K562 (cell line): ENCODE data around the gene SEMA3F. TPM values are rescaled to one million over a fixed set of nuclear protein-coding genes. Genes with fewer than 3 reads are reported as not detected.

Experiments
- ATAC-seq: fragments of 200-7000 bp; cut with Tn5 transposase; 3 replicates; pipeline ENCODE4 v1.9.1; 2020; ENCODE audit warnings: moderate library complexity
- BruUV-seq: library from RNA; stranded (reverse); fragments of 400-500 nt; replicated peaks from 2 replicates; lab custom pipeline; 2021; lab: Mats Ljungman, UMichigan
- CTCF ChIA-PET: fragments of 300-600 bp; formaldehyde crosslinking; extraction: SDS; loops from one replicate; lab custom pipeline; 2021; ENCODE audit warnings: low intra/inter-chr PET ratio; lab: Yijun Ruan, JAX
- POLR2A ChIA-PET: fragments of 300-600, 350-650 bp; sonication (Branson Sonifier 250); formaldehyde crosslinking; extraction: SDS; loops from one replicate; lab custom pipeline; 2021; ENCODE audit warnings: antibody characterized with exemption, inconsistent platforms; lab: Yijun Ruan, JAX
- DNase-seq, 4 experiments: peaks; one replicate each; pipeline versions ENCODE4 v3.0.0 to v3.0.0-alpha.2; 2011 to 2018; ENCODE audit warnings: low spot score in 3 of 4, mixed read lengths in 3 of 4; ENCODE audit errors: extremely low read depth in 1 of 4
- FAIRE-seq: peaks from 2 replicates; lab custom pipeline; 2011; peaks lifted over from hg19 to GRCh38; lab: Jason Lieb, UNC
- H2AFZ ChIP-seq: 2 replicates; pipeline ENCODE4 v1.6.0; 2011; ENCODE audit warnings: low read depth, low read length, control low read depth, inconsistent platforms
- H3K27ac ChIP-seq: fragments of 200-600 bp; 3 replicates; pipeline ENCODE4 v1.8.0; 2011; ENCODE audit warnings: low read depth, mild to moderate bottlenecking, control low read depth, inconsistent platforms, low read length, moderate library complexity, mixed read lengths; ENCODE audit errors: extremely low read depth
- H3K27me3 ChIP-seq, 2 experiments: fragments of 300-600 bp in 1 of 2; 2 replicates in 1 of 2; 3 replicates in 1 of 2; pipeline versions ENCODE4 v1.6.0 to v1.8.0; 2011; ENCODE audit warnings: inconsistent platforms in 2 of 2, low read length in 2 of 2, mild to moderate bottlenecking in 1 of 2, mixed read lengths in 1 of 2, moderate library complexity in 1 of 2; ENCODE audit not compliant: control insufficient read depth in 2 of 2, insufficient read depth in 2 of 2
- H3K36me3 ChIP-seq: fragments of 300-600 bp; 3 replicates; pipeline ENCODE4 v1.8.0; 2011; ENCODE audit warnings: mild to moderate bottlenecking, low read length, inconsistent platforms; ENCODE audit not compliant: control insufficient read depth, insufficient read depth
- H3K4me1 ChIP-seq, 2 experiments: fragments of 200-600 bp in 1 of 2; replicated peaks in 1 of 2; 2 replicates in 1 of 2; 3 replicates in 1 of 2; pipeline versions ENCODE4 v1.5.1 to v1.8.0; 2011; ENCODE audit warnings: inconsistent platforms in 2 of 2, low read length in 2 of 2, mild to moderate bottlenecking in 1 of 2, mixed read lengths in 1 of 2, moderate library complexity in 1 of 2; ENCODE audit not compliant: control insufficient read depth in 2 of 2, insufficient read depth in 2 of 2
- H3K4me2 ChIP-seq: 2 replicates; pipeline ENCODE4 v1.6.1; 2011; ENCODE audit warnings: low read length, control low read depth, inconsistent platforms, mixed read lengths; ENCODE audit not compliant: insufficient read depth
- H3K4me3 ChIP-seq: fragments of 200-600 bp; sonication (generic), shearing (Covaris generic); 2 replicates; pipeline ENCODE4 v1.5.1; 2016; ENCODE audit warnings: control low read depth, inconsistent platforms
- H3K79me2 ChIP-seq: fragments of 200-600 bp; 3 replicates; pipeline ENCODE4 v1.8.0; 2011; ENCODE audit warnings: low read length, inconsistent platforms; ENCODE audit not compliant: control insufficient read depth, insufficient read depth
- H3K9ac ChIP-seq, 2 experiments: 2 replicates each; pipeline versions ENCODE4 v1.6.0 to v1.6.1; 2011; ENCODE audit warnings: low read depth in 2 of 2, low read length in 2 of 2, control low read depth in 1 of 2, inconsistent platforms in 1 of 2, mild to moderate bottlenecking in 1 of 2, mixed read lengths in 1 of 2; ENCODE audit not compliant: insufficient read depth in 1 of 2
- H3K9me1 ChIP-seq: one replicate; pipeline ENCODE4 v1.6.0; 2011; ENCODE audit warnings: inconsistent platforms, mild to moderate bottlenecking, low read length, moderate library complexity; ENCODE audit not compliant: control insufficient read depth, insufficient read depth
- H3K9me3 ChIP-seq: replicated peaks from 2 replicates; pipeline ENCODE4 v1.5.1; 2011; ENCODE audit warnings: low read depth, low read length, inconsistent platforms; ENCODE audit not compliant: control insufficient read depth, insufficient read depth
- H4K20me1 ChIP-seq: replicated peaks from 2 replicates; pipeline ENCODE4 v1.6.1; 2011; ENCODE audit warnings: low read length, inconsistent platforms, mixed read lengths; ENCODE audit not compliant: control insufficient read depth, insufficient read depth
- HDAC3 ChIP-seq: fragments of 450-650 bp; IDR thresholded peaks from 2 replicates; pipeline ENCODE4 v1.6.1; 2018; ENCODE audit warnings: borderline replicate concordance, mild to moderate bottlenecking, moderate library complexity; ENCODE audit not compliant: partially characterized antibody
- NR2F6 ChIP-seq: fragments of 450-650 bp; formaldehyde crosslinking; IDR thresholded peaks from 2 replicates; pipeline ENCODE4 v1.4.0; 2020; ENCODE audit warnings: mild to moderate bottlenecking
- ZBTB33 ChIP-seq: sonication (generic); formaldehyde crosslinking; IDR thresholded peaks from 2 replicates; pipeline ENCODE4 v1.8.1; 2023; ENCODE audit warnings: mild to moderate bottlenecking, missing genetic modification reagents
- ZNF124 ChIP-seq: sonication (generic); formaldehyde crosslinking; IDR thresholded peaks from 2 replicates; pipeline ENCODE4 v1.8.1; 2022; ENCODE audit warnings: missing genetic modification reagents
- ZNF239 ChIP-seq: fragments of 250-450 bp; sonication (Bioruptor Pico); IDR thresholded peaks from 2 replicates; pipeline ENCODE4 v1.4.0; 2020; ENCODE audit warnings: mild to moderate bottlenecking
- ZNF263 ChIP-seq: sonication (generic); formaldehyde crosslinking; IDR thresholded peaks from 2 replicates; pipeline ENCODE4 v1.8.0; 2022; ENCODE audit warnings: mild to moderate bottlenecking, missing genetic modification reagents, borderline replicate concordance
- ZNF589 ChIP-seq: fragments of 200-800 bp; sonication (Bioruptor generic); IDR thresholded peaks from 2 replicates; pipeline ENCODE4 v1.6.1; 2016; ENCODE audit warnings: low read depth, missing genetic modification characterization, missing compliant biosample characterization
- WGBS: fragments of 100-300 bp; shearing (Covaris generic); methylation state at CpG from one replicate; pipeline ENCODE4 v1.1.6; 2016; ENCODE audit warnings: low coverage, mixed read lengths; ENCODE audit not compliant: insufficient coverage; ENCODE audit errors: missing lambda C conversion rate; 5-methylcytosine and 5-hydroxymethylcytosine counted together
- in situ Hi-C: fragments of 300-500 bp; cut with MboI; formaldehyde crosslinking; loops from 4 replicates; pipeline ENCODE4 v1.15.0; 2018; ENCODE audit warnings: inconsistent platforms, mixed read lengths
- intact Hi-C: fragments of 100-400 bp; cut with micrococcal nuclease; formaldehyde crosslinking; loops from 2 replicates; pipeline ENCODE4 v1.14.2; 2022
- polyA plus RNA-seq, 8 experiments: library from polyadenylated mRNA; depleted of rRNA in 4 of 8; stranded (reverse) in 5 of 8; unstranded in 3 of 8; fragments of >200 nt; fragmentation: Nextera tagmentation in 2 of 8; fragmentation: Illumina TruSeq in 1 of 8; extraction: Ambion mirVana in 2 of 8; extraction: Trizol in 1 of 8; gene quantifications; 2 replicates each; pipeline versions ENCODE4 v1.2.1 to v1.2.3, GENCODE V29; 2011 to 2014; ENCODE audit warnings: inconsistent platforms in 1 of 8, missing spikeins in 1 of 8
- total RNA-seq, 7 experiments: library from RNA; depleted of rRNA in 6 of 7; stranded (reverse); fragments of >200 nt in 6 of 7; fragmentation: Illumina TruSeq in 2 of 7; extraction: Trizol in 2 of 7; gene quantifications; 2 replicates each; pipeline versions ENCODE4 v1.2.1 to v1.2.3, GENCODE V29; 2011 to 2021; ENCODE audit warnings: low replicate concordance in 1 of 7

SEMA3F gene
- total and polyA plus RNA-seq, 9 of the 15 experiments (the other 6 are each of a cell fraction or from before 2014, with no cell fraction given), result 0.58 to 3.0 (median 2.0) TPM; not detected in 2

- H2AFZ ChIP-seq, result no peak overlapping the region
- POLR2A ChIA-PET, result interaction anchor here (0.7 to 2.2 kb wide), 3 partner anchors 9 to 538 kb away, joined by 3 to 10 read pairs (median 6); no protein-coding TSS in a partner anchor
- FAIRE-seq, result no peak
- no peak overlapping the region; a peak in 1 of 4 replicates for H3K9ac ChIP-seq
- no peak overlapping the region for H3K27ac ChIP-seq
- WGBS, result 23% methylated on average over 7 of the region's 16 CpGs
- no peaks in the 10 kb centered on the region for H3K9me3 ChIP-seq
- peaks cover 6% of the 10 kb centered on the region for H4K20me1 ChIP-seq
- in situ Hi-C loops, result no loop called here
- ATAC-seq, result no peak
- no peaks in the 10 kb centered on the region for H3K9me1 ChIP-seq
- H3K36me3 ChIP-seq, result no peaks in the 10 kb centered on the region
- peaks cover 0 to 17% of the 10 kb centered on the region in 2 experiments; a peak in 2 of 5 replicates for H3K4me1 ChIP-seq
- no peak overlapping the region for H3K4me3 ChIP-seq
- CTCF ChIA-PET, result no interaction called here
- BruUV-seq, result no TSS peak
- peak in 2 of 4 experiments; percentile 30 to 35 for DNase-seq
- peaks cover 0 to 7% of the 10 kb centered on the region in 2 experiments; a peak in 2 of 5 replicates for H3K27me3 ChIP-seq
- intact Hi-C loops, result no loop called here
- H3K4me2 ChIP-seq, result no peak overlapping the region
- H3K79me2 ChIP-seq, result no peaks in the 10 kb centered on the region
- no peak for TF ChIP-seq ZNF589 (CRISPR knock-in tag)
- TF ChIP-seq ZBTB33 (CRISPR knock-in tag), result no peak
- no peak for TF ChIP-seq NR2F6 (CRISPR knock-in tag)
- no peak for TF ChIP-seq HDAC3
- no peak for TF ChIP-seq ZNF239 (CRISPR knock-in tag)
- TF ChIP-seq ZNF263 (CRISPR knock-in tag), result peak; percentile 81
- TF ChIP-seq ZNF124 (CRISPR knock-in tag), result no peak
These were observed 28.6 kb upstream of the SEMA3F start for GRCh38 chr3:50126287-50127211.
